T-helper 1 cell (primary cell): ENCODE results near the gene SLC35E2B.
"Not testable (repeated sequence)": the region's sequence is repeated elsewhere in the genome, so short reads cannot be mapped to it uniquely, and the experiment has no call there.

Source experiments
- DNase-seq, 5 donors: peaks; one replicate each; pipeline ENCODE4 v3.0.0-alpha.2; 2012 to 2020

Gene SLC35E2B

DNA sequence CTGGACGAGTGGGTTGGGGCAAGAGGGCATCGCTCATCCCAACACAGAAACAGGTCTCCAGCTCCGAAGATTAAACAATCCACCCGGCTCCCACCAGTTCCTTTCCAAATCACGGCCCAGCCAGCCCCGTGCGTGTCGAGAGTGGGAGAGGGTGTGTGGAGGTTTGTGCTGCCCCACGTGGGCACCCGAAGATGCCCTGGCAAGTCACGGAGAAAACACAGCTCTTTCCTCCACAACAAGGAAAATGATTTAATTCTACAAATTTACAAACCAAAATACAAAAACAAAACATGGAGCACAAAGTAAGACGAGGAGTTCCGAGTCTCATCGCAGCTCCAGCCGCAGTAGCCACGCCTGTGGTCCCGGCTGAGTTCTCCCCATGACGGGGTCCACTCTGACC lies 9.9 kb upstream of the SLC35E2B start:
- DNase-seq, result not testable (repeated sequence)

DNA sequence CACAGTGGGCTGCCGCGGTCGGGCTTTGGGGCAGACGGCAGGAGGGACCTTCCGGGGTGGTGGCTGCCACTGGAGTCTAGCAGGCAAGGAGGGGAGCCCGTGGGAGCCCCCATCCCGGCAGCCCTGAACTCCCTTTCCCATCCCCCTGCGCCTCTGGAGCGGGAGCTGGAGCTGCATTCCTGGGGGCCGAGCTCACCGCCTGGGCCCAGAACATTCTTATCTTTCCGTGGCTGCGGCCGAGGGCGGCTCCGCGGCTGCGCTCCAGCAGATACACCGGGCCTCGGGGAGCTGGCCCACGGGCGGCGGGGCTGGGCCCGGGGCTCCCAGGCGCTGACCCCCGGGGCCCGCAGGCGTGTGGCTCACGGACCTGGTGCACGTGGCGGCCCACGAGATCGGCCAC lies 8.0 kb upstream of the SLC35E2B start:
- not testable (repeated sequence) for DNase-seq

DNA sequence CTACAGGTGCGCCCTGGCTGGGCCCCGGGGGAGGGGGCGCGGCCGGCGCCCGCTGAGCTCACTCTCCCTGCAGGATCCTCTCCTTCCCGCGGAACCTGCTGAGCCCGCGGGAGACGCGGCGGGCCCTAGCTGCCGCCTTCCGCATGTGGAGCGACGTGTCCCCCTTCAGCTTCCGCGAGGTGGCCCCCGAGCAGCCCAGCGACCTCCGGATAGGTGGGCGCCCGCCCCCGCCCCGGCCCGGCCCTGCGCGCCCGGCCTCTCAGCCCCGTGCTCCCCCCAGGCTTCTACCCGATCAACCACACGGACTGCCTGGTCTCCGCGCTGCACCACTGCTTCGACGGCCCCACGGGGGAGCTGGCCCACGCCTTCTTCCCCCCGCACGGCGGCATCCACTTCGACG lies 7.5 kb upstream of the SLC35E2B start:
- not testable (repeated sequence) for DNase-seq

DNA sequence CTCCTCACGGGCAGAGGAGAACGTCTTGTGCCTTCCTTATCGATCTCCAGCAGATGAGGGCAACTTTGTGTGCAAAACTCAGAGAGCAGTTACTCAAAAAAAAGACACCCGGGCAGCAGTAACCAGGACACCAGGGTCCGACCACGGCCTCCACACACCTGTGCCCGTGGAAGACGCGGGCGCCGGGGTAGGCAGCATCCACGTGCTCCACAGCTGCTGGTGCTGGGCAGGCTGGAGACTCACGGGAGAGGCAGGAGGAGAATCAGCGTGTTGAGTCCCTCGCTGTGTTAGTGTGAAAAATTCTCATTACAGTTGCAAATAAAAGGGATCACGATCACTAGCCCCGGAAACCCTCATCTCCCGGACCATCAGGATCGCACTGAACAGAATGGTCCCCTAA lies 6.5 kb upstream of the SLC35E2B start:
- not testable (repeated sequence) for DNase-seq

DNA sequence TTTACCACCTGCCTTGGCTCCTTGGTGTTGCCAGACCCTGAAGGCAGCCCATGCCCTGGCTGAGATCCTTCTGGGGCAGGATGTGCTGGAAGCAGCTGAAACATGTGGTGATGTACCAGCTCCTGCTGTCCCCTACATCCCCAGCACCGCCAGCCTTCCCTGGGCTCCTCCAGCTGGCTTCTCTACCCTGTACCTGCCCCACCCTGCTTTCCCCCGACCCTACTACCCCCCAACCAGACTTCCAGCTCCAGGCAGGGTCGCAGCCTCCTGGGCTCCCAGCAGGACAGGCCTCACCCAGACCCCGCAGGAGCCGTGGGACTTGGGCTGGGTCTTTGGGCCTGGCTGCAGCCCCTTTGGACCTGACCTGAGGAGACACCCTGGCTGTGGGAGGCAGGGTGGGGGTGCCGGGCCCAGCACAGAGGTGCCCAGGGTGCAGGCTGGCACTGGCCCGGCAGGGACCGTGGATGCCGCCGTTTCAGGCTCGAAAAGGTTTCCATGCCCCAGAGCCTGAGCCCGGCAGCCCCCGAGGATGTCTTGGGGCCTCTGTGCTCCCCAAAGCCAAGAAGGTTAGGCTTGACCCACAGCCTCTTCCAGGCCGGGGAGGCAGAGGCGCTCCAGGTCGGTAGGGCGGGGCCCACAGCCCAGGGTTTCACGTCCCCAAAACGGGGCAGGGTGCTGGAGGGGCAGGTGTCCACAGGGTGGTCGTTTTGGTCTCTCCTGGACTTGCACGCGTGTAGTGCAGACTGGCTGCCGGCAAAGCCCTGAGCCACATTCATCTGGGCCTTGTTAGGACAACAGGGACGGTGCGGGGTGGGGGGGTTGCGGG lies 5.0 kb upstream of the SLC35E2B start:
- DNase-seq, result not testable (repeated sequence)

DNA sequence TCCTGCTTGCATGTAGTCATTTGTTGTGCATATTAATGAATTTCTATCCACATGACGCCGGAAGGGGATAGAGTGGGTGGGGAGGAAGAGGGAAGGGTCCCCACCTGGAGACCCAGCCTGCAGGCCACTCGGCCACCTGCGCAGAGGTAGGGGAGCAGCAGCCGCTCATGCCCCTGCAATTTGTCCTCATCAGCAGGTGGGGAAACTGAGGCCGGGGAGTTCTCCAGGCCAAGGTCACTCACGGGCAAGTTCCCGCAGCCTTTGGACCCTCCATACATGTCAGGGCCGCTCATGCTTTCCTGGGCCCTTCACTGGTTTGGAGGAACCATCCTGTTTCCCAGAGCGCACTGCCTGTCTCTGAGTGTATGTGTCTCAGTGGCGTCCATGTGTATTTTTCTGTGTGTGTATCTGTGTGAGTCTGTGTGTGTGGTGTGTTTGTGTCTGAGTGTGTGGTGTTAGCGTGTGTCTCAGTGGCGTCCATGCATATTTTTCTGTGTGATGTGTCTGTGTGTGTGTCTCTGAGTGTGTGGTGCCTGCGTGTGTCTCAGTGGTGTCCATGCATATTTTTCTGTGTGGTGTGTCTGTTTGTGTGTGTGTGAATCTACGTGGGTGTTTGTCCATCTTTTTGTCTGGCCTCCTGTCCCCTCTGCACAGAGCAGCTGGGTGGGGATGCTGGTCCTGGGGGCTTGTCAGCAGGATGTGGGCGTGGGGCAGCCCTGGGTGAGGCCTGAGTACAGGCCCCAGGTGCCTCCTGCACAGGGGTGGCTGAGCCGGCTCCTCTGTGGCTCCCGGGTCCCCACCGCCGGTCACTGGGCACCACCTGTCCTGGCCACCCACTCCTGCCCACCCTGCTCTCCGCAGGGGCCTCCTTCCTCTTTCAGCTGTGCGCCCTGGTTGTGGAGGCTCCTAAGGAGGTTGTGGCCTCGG lies 4.1 kb upstream of the SLC35E2B start:
- DNase-seq, result not testable (repeated sequence)

DNA sequence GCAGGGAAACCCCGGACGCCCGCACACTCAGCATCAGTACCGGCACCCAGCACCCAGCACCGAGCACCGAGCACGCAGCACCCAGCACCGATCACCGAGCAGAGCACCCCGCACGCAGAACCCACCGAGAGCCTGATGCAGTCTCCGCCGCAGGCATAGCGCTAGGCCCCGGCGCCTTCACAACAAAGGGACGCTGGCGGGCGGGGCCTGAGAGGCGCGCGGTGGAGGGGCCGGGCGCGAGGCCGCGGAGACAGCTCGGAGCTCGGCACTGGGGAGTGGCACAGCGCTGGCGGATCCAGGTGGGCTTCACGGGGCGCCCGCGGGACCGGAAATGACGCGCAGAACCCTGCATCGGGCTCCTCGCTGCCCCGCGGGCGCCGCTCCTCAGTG lies 276 bp downstream of the SLC35E2B start:
- peak in 4 of 5 donors; percentile 57 to 82 (median 68) for DNase-seq

DNA sequence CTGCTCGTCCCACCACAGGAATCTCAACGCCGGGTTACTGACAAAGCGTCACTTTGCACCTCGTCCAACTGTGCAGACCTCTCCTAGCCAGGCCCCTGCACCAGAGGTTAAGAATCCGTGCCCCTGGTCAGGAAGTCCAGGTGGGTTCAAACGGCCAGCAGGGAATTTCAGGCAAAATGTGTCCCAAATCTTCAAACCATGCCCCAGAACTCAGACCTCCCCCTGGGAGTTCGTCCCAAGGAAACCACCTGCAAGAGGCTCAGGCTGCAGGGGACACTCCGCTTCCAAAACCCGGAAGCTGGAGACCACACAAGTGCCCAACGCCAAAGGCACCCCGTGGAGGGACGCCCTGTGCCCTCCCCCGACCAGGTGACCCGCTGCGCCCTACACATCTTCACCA lies 1.2 kb downstream of the SLC35E2B start:
- not testable (repeated sequence) for DNase-seq

DNA sequence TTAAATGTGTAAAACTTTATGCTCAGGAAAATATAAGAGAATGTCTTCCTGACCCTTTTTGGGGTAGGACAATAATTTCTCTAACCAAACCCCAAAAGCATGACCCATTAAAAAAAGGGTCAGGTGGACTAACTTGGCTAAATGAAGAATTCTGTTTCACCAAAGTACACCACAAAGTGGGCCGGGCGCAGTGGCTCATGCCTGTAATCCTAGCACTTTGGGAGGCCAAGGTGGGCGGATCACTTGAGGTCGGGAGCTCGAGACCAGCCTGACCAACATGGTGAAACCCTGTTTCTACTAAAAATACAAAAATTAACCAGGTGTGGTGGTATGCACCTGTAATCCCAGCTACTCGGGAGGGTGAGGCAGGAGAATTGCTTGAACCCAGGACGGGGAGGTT lies 3.1 kb downstream of the SLC35E2B start:
- not testable (repeated sequence) for DNase-seq

DNA sequence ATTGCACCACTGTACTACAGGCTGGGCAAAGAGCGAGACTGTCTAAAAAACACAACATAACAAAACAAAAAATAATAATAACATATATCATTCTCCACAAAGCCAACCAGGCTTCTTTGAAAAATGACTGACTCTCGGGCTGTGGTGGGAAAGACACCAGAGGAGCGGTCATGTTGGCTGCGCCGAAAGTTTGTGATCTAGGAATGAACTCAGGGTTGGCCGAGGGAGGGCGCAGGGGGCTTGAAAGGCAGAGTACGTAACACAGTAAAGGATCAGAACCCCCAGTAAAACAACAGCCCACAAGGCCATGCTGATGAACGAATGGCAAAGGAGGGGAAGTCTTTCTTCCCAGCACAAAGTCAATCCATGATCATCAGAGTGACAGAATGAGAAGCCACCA lies 4.7 kb downstream of the SLC35E2B start:
- DNase-seq, result no peak

DNA sequence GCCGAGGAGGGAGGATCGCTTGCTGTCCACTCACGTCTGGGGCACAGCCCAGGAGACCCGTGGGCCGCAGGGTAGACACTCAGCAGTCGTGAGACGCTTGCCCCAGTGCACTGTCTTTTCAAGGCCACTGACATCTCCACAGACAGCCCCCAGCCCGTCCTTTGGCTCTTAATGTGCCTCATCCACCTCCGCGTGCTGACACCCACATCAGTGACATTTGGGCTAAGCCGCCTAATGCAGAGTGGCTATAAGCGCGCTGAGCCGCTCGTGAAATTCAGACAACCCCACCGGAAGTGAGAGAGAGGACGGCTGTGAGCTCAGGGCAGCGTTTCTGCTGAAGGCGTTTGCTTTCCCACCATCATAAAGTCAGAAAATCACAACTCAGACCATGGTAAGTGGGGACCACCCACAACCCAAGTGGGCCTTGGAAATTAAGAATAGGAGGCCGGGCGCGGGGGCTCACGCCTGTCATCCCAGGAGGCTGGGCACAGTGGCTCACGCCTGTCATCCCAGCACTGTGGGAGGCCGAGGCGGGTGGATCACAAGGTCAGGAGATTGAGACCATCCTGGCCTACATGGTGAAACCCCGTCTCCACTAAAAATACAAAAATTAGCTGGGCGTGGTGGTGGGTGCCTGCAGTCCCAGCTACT lies 8.4 kb downstream of the SLC35E2B start:
- DNase-seq, result no peak

DNA sequence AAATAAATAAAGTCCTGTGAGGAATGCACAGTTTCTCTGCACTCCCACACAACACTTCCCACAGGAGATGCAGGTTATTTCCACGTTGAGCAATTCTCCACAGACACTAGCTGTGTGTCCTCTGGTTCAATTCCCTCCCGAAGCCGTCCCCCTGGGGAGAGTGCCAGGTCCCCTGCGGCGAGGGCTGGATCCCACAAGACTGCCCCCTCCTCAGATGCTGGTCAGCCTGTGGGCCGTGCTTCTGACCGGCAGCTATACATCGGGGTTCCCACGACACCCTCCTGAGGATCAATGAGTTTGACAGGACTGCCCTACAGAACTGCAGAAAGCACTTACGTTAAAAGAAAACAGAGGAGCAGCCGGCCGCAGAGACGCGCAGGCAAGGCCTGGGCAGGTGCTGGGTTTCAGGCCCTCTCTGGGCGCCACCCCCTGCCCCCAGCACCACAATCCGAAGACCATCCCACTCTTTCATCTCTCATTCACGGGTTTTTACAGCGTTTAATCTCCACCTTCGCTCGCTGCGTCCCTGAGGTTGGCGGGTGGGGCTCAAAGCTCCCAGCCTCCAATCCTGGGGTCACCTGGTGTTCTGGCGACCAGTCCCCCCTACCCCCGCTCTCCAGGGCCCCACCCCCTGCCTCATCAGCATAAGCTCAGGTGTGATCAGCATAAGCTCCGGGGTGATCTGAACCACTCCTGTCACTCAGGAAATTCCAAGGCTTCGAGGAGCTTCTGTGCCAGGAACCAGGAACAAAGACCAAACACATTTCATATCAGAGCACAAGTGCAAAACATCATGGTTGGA lies 9.3 kb downstream of the SLC35E2B start:
- no peak for DNase-seq

DNA sequence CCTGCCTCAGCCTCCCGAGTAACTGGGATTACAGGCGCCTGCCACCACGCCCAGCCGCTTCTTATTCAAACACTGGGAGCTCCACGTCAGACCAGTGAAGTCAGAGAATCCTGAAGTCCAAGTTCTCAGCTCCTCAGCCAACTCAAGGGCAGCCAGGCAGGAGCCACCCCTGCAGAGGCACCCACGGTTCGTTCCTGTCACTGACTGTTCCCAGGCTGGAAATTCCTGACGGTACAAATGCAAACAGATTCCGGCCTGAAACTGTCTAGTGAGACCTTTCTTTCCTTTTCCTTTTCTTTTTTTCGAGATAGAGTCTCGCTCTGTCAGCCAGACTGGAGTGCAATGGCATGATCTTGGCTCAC lies 11.7 kb downstream of the SLC35E2B start:
- no peak for DNase-seq

DNA sequence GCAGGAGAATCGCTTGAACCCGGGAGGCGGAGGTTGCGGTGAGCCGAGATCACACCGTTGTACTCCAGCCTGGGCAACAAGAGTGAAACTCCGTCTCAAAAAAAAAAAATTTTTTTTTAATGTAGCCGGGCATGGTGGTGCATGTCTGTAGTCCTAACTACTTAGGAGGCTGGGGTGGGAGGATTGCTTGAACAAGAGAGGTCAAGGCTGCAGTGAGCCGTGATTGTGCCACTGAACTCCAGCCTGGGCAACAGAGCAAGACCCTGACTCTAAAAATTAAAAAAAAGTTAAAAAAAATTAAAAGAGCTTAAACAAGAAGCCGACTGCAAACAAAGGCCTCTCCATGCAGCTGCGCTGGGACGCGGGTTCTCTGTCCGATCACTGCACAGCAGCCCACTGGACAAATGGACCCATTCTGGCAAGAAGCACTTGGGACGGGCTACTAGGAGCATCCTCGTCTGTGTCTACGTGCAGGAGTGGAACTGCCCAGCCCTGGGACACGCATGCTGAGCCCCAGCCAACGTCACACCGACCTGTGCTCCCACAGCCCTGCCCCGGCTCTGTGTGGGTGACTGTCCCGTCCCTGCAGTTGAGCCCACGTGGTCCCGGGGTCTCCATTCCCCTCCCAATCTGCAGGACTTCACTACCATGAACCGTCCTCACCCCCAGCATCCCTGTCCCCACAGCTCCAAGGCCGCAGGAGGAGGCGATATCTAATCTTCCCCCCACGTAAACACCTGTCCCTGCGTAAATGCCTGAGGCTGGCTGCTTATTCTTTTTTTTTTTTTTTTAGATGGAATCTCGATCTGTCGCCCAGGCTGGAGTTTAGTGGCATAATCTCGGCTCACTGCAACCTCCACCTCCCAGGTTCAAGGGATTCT lies 12.3 kb downstream of the SLC35E2B start:
- no peak for DNase-seq

DNA sequence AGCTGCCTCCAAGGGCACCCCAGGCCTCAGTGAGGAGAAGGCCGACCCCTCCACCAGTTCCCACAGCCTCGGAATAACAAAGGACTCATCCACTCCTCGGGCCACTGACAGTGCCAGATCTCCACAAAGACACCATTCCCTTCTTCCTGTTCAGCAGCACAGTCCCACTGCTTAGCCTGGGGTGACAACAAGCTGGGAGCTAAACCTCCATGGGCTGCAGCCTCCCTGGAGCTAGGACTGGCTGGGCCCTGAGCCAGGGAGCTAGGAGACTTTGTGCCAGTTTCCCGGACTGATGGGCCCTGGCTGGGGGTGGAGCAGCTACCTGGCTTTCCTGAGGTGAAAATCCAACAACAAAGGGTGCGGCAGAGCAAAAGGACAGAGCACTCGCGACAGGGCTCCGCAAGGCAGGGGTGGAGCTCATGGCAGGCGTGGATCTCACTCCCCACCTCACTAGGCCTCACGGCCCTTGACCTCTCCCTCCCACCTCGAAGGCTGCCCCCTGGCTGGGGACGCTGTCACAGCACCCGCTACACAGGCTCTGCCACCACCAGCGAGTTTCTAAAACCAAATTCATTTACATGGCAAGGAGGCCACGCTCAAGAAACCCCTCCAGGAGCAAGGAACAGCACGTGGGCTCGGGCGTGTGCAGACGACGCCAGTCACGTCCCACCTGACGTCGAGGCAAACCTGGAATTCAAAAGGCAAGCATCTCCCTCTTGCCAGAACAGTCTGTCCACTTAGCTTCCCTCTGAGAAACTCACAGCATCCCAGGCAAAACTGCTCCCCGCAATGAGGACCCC lies 13.8 kb downstream of the SLC35E2B start:
- peak in 1 of 5 donors; percentile 31 for DNase-seq

DNA sequence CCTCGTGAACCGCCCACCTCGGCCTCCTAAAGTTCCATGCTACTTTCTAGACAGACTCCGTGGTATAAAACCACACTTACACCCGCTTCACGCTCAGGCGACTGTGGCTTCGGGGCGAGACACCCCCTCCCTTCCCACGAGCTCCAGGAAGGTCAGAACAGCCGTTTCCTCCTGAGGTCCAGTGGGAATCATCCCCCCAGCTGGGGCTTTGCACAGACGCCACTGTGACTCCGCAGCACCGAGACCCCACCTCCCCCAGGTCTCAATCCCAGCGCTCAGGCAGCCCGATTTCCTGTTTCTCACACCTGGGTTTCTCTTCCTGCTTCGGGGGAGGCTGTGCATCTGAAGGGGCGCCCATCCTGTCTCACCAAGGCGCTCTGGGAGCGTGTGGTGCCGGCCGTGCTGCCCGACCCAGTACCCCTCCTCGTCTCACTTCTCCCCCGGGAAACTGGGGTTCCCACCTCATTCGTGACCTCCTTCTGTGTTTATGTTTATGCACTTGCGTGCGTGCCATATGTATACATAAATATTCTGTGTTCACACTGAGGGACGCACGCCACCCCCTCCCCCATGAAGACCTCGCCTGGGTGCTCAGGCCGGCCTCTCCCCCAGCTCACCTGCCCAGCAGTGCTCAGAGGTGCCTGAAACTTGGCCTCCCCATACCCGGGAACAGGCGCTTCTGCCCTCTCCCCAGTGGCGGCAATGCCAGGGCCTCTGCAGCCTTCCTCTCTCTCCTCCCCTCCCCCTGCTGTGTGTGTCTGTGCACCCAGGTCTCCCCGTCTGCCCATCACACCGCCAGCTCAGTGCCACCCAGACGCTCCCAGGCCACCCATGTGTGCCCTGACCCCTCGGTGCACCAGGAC lies 14.6 kb downstream of the SLC35E2B start:
- DNase-seq, result peak in 4 of 5 donors; percentile 24 to 52 (median 42)

DNA sequence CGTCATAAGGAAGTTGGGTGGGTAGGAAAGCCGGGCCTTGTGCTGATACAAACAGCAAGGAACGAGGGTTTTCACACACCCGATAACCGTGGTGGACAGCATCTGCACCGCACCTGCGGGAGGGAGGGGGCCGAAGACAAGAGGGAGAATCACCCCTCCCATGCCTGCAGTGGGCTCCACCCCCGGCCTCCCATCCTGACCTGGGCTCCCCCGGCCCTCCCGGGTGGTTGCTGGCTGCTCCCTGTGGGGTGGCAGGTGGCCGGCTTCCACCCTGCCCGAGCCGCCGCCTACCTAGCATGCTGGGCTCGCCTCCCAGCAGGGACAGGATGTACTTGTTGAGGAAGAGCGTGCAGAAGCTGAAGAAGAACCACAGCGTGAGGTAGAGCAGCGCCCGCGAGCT lies 16.5 kb downstream of the SLC35E2B start:
- DNase-seq, result not testable (repeated sequence)

DNA sequence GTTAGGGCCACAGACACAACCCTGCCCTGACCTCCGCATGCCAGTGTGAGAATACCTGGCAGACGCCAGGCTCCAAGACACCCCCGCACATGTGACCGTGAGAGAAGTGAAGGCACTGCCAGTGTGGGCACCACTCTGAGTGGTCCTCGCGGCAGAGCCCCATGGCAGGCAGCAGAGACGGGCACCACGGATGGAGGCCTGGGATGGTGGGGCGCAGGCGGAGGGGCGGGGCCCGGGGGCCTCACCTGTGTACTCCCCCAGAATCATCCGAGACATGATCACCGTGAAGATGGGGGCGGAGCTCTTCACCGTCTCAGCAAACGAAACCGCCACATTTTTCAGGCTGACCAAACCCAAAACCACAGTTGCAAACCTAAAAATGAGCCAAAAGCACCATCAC lies 17.4 kb downstream of the SLC35E2B start:
- DNase-seq, result not testable (repeated sequence)

DNA sequence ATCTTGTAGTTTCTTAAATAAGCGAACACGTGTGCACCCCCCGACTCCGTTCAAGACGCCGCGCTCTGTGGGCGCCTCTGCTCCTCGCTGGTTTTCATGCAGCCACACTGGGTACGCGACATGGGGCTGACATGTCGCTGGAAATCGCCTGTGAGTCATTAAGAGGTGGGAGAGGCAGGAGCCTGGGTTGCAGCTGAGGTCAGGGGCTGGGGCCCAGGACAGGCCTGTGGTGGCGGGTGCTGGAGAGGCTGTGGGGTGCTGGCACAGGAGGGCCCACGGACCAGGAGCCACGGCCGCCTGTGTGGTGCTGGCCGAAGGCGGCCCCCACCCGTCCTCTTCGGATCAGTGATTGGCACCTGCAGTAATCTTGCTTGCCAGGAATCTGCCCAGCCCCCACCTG lies 17.8 kb downstream of the SLC35E2B start:
- DNase-seq, result not testable (repeated sequence)
